ENCODE data around the gene SPACA4.
"Not testable (repeated sequence)": the region's sequence is repeated elsewhere in the genome, so short reads cannot be mapped to it uniquely, and the experiment has no call there.

Gene SPACA4

GRCh38 chr19:48624791-48625723 is 18.5 kb downstream of the SPACA4 start:
- H3K9me3 Mint-ChIP-seq = no peaks in the 10 kb centered on the region
- peaks cover 41% of the 10 kb centered on the region for H3K4me1 Mint-ChIP-seq
- H3K36me3 Mint-ChIP-seq = peaks cover 16% of the 10 kb centered on the region
- H3K4me3 Mint-ChIP-seq = peak overlapping the region; percentile 61
- peak overlapping the region; percentile 46 for H3K27ac Mint-ChIP-seq
- no peaks in the 10 kb centered on the region for H3K27me3 Mint-ChIP-seq

GRCh38 chr19:48625891-48626327 is 19.4 kb downstream of the SPACA4 start:
- Mint-ChIP-seq H3K9me3 (no peaks in the 10 kb centered on the region), H3K27me3 (no peaks in the 10 kb centered on the region), H3K36me3 (peaks cover 16% of the 10 kb centered on the region), H3K27ac (no peak overlapping the region), H3K4me1 (peaks cover 38% of the 10 kb centered on the region), H3K4me3 (no peak overlapping the region)

- no peaks in the 10 kb centered on the region for H3K27me3 Mint-ChIP-seq
- H3K4me3 Mint-ChIP-seq = no peak overlapping the region
- peaks cover 35% of the 10 kb centered on the region for H3K4me1 Mint-ChIP-seq
- H3K27ac Mint-ChIP-seq = no peak overlapping the region
- H3K9me3 Mint-ChIP-seq = no peaks in the 10 kb centered on the region
- H3K36me3 Mint-ChIP-seq = peaks cover 12% of the 10 kb centered on the region
Observed at GRCh38 chr19:48627201-48627864, 20.8 kb downstream of the SPACA4 start.

- peaks cover 36% of the 10 kb centered on the region for H3K4me1 Mint-ChIP-seq
- H3K9me3 Mint-ChIP-seq = no peaks in the 10 kb centered on the region
- H3K36me3 Mint-ChIP-seq = peaks cover 10% of the 10 kb centered on the region
- H3K4me3 Mint-ChIP-seq = no peak overlapping the region
- H3K27me3 Mint-ChIP-seq = no peaks in the 10 kb centered on the region
- H3K27ac Mint-ChIP-seq = no peak overlapping the region
Observed at GRCh38 chr19:48627865-48628314, 21.3 kb downstream of the SPACA4 start.

GRCh38 chr19:48628486-48629296 is 22.1 kb downstream of the SPACA4 start:
- no peaks in the 10 kb centered on the region for H3K9me3 Mint-ChIP-seq
- H3K4me3 Mint-ChIP-seq = no peak overlapping the region
- no peaks in the 10 kb centered on the region for H3K27me3 Mint-ChIP-seq
- peaks cover 38% of the 10 kb centered on the region for H3K4me1 Mint-ChIP-seq
- H3K36me3 Mint-ChIP-seq = peaks cover 5% of the 10 kb centered on the region
- H3K27ac Mint-ChIP-seq = peak overlapping the region; percentile 30

GRCh38 chr19:48629297-48629598 is 22.7 kb downstream of the SPACA4 start:
- Mint-ChIP-seq H3K4me1 (peaks cover 38% of the 10 kb centered on the region), H3K4me3 (no peak overlapping the region), H3K27me3 (no peaks in the 10 kb centered on the region), H3K36me3 (peaks cover 3% of the 10 kb centered on the region), H3K9me3 (no peaks in the 10 kb centered on the region), H3K27ac (no peak overlapping the region)

- Mint-ChIP-seq H3K27ac (no peak overlapping the region), H3K9me3 (no peaks in the 10 kb centered on the region), H3K27me3 (no peaks in the 10 kb centered on the region), H3K4me1 (peaks cover 38% of the 10 kb centered on the region), H3K4me3 (no peak overlapping the region), H3K36me3 (peaks cover 3% of the 10 kb centered on the region)
Observed at GRCh38 chr19:48629599-48630295, 23.2 kb downstream of the SPACA4 start.

GRCh38 chr19:48630296-48631063 is 23.9 kb downstream of the SPACA4 start:
- H3K36me3 Mint-ChIP-seq = peaks cover 3% of the 10 kb centered on the region
- H3K9me3 Mint-ChIP-seq = no peaks in the 10 kb centered on the region
- no peaks in the 10 kb centered on the region for H3K27me3 Mint-ChIP-seq
- H3K27ac Mint-ChIP-seq = no peak overlapping the region
- no peak overlapping the region for H3K4me3 Mint-ChIP-seq
- peaks cover 37% of the 10 kb centered on the region for H3K4me1 Mint-ChIP-seq

GRCh38 chr19:48631225-48631624 is 24.7 kb downstream of the SPACA4 start:
- Mint-ChIP-seq H3K36me3 (peaks cover 3% of the 10 kb centered on the region), H3K27ac (no peak overlapping the region), H3K27me3 (no peaks in the 10 kb centered on the region), H3K9me3 (no peaks in the 10 kb centered on the region), H3K4me3 (no peak overlapping the region), H3K4me1 (peaks cover 40% of the 10 kb centered on the region)

GRCh38 chr19:48632286-48632685 is 25.7 kb downstream of the SPACA4 start:
- H3K27me3 Mint-ChIP-seq, H3K27ac Mint-ChIP-seq, H3K4me3 Mint-ChIP-seq, H3K36me3 Mint-ChIP-seq, H3K9me3 Mint-ChIP-seq: not testable (repeated sequence)
- peaks cover 36% of the 10 kb centered on the region for H3K4me1 Mint-ChIP-seq

- peaks cover 36% of the 10 kb centered on the region for H3K4me1 Mint-ChIP-seq
- no peak overlapping the region for H3K4me3 Mint-ChIP-seq
- H3K27ac Mint-ChIP-seq = no peak overlapping the region
- no peaks in the 10 kb centered on the region for H3K9me3 Mint-ChIP-seq
- no peaks in the 10 kb centered on the region for H3K27me3 Mint-ChIP-seq
- peaks cover 3% of the 10 kb centered on the region for H3K36me3 Mint-ChIP-seq
Observed at GRCh38 chr19:48632692-48633147, 26.2 kb downstream of the SPACA4 start.

- H3K36me3 Mint-ChIP-seq = peaks cover 3% of the 10 kb centered on the region
- no peaks in the 10 kb centered on the region for H3K9me3 Mint-ChIP-seq
- H3K4me1 Mint-ChIP-seq = peaks cover 39% of the 10 kb centered on the region
- H3K27me3 Mint-ChIP-seq = no peaks in the 10 kb centered on the region
- no peak overlapping the region for H3K4me3 Mint-ChIP-seq
- H3K27ac Mint-ChIP-seq = peak overlapping the region; percentile 82
Observed at GRCh38 chr19:48633148-48634035, 26.9 kb downstream of the SPACA4 start.

GRCh38 chr19:48634036-48634342 is 27.4 kb downstream of the SPACA4 start:
- Mint-ChIP-seq H3K9me3 (no peaks in the 10 kb centered on the region), H3K27ac (peak overlapping the region; percentile 82), H3K4me1 (peaks cover 45% of the 10 kb centered on the region), H3K27me3 (no peaks in the 10 kb centered on the region), H3K4me3 (peak overlapping the region; percentile 84), H3K36me3 (no peaks in the 10 kb centered on the region)
